ENCODE results near the gene CLUH.
A peak's percentile ranks its signal among the peaks of the same experiment; 100 is the strongest.

The CLUH gene

GRCh38 chr17:2721603-2722002, 10.0 kb upstream of the CLUH start:
- DNase-seq (ENCODE audit: low spot score), result no peak

DNA sequence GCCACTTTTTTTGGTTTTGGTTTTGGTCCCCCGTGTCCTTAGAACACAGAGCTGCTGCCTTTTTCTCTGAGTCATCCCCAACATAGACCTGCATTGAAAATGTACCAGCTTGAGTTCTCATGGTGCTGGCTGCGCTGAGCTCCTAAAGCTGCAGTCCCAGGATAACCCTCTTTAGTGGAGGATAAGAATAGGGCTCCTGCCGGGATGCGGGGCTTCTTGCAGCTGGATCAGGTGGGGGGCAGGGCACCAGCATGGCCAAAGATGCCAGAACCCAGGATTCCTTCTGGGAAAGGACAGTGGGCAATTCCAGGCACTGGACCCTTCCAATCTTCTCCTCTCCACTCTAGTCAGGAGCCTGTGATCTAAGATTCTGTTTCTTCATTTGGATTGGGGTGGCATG, 8.3 kb upstream of the CLUH start:
- no peak for DNase-seq (ENCODE audit: low spot score)

- peak; percentile 24 for DNase-seq (ENCODE audit: low spot score)
Measured at GRCh38 chr17:2718150-2718938, 6.8 kb upstream of the CLUH start.

- no peak for DNase-seq (ENCODE audit: low spot score)
Measured at GRCh38 chr17:2716649-2717048, 5.1 kb upstream of the CLUH start.

- DNase-seq (ENCODE audit: low spot score), result no peak
Measured at GRCh38 chr17:2713881-2714280, 2.3 kb upstream of the CLUH start.

- DNase-seq (ENCODE audit: low spot score), result no peak
Measured at GRCh38 chr17:2712300-2713043, 908 bp upstream of the CLUH start.

GRCh38 chr17:2710803-2711607, 559 bp downstream of the CLUH start:
- DNase-seq (ENCODE audit: low spot score), result peak; percentile 38

GRCh38 chr17:2710071-2710802, 1.3 kb downstream of the CLUH start:
- peak; percentile 60 for DNase-seq (ENCODE audit: low spot score)

DNA sequence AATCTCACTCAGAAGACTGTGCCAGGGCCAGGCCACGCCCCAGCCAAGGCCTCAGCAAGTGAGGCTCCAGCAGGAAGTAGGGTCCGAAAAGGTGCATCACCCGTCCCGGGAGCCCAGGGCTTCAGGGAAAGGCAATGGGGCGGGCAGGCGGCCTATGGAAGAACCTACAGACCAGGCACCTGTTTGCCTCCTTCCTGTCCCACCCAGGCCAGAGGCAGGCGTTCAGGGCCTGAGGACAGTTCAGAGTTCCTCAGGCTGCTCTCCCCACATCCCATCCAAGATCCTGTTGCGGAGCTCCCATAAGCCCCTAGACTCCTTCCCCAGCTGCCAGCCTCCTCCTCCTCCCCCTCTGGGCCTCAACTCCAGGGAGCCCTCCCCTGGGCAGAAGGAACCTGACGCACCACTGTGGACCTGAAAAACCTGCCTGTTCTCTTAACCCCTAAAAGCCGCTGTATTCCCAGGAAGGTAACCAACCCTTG, 2.3 kb downstream of the CLUH start:
- peak; percentile 30 for DNase-seq (ENCODE audit: low spot score)

GRCh38 chr17:2708585-2709182, 2.9 kb downstream of the CLUH start:
- no peak for DNase-seq (ENCODE audit: low spot score)

- DNase-seq (ENCODE audit: low spot score), result no peak
Measured at GRCh38 chr17:2707721-2708584, 3.6 kb downstream of the CLUH start.

DNA sequence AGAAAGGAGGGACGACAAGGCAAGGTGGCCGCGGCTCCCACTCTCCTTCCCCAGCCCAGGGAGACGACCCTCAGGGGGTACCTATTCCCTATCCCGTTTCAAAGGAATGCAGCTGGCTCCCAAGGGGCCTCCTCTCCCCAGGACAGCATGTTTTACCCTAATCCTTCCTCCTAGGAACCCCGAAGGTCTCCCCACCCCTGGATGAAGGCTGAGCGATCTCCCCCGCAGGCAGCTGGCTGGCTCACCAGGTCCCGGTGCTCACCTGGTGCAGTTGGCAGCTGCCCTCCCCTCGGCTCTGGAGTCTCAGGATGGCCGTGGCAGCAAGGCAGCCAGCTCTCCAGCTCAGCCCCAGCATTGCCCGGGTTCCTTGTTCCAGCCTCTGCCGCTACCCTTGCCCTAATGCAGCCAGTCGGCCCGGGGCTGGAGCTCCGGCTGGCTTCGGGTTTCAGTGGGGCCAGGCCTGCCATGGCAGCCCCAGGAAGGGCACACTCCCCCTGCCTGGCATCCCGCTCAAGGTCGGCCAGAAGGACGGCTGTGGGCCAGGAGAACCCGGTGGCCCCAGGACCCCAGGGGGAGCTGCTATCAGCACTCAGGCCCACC, 4.6 kb downstream of the CLUH start:
- no peak for DNase-seq (ENCODE audit: low spot score)

GRCh38 chr17:2705888-2706795, 5.4 kb downstream of the CLUH start:
- no peak for DNase-seq (ENCODE audit: low spot score)

GRCh38 chr17:2705263-2705662, 6.3 kb downstream of the CLUH start:
- DNase-seq (ENCODE audit: low spot score), result no peak

DNA sequence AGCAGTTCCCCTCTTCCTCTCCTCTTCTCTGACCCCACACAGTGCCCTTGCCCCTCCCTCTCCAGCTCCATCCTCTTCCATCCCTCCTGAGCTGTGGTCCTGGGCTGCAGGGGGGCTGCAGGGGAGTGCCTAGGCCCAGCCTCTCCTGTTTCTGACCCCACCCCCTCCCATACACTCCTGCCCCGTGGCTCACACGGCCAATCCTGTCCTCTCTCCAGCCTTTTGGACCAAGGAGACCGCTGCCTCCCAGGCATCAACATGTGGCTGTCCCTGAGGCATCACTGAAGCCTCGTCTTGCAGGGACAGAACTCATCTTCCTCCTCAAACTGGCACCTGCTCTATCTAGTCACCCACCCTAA, 6.7 kb downstream of the CLUH start:
- DNase-seq (ENCODE audit: low spot score), result no peak

DNA sequence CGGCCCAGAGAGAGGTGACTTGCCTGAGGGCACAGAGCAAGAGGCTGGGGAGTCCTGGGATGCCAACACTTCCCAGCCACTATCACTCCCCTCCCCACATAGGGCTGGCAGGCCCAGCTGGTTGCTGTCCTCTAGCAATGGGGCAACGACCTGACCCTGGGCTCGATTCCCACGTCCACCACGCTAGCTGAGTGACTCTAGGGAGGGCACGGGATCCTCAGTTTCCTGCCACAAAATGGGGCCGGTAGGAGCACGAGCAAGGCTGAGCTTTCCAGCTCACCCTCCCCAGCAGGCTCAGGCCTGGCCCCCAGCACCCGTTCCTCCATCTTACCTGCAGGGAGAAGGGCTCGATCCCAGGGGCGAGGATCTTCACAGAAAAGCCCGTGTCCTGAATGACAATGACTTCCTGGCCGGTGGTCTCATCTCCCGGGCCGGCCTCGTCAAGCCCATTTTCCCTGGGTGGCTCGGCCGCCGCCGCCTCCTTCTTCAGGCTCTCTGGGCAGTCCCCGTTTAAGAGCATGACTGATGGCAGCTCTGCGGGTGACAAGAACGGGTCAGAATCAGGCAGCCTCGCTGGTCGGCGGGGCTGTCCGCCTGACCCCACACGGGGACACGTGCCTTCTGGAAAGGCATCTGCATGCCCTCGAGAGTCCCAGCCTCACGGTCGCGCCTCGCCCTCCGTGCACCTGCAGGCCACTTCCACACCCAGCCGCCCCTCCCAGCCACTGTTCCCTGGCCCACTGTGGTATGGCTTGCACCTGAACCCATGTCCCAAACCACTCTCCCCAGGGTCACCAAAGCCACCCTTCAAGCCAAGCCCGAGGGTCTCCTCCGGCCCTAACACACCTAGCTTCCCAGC, 7.3 kb downstream of the CLUH start:
- DNase-seq (ENCODE audit: low spot score), result no peak

GRCh38 chr17:2703606-2704005, 8.0 kb downstream of the CLUH start:
- no peak for DNase-seq (ENCODE audit: low spot score)

DNA sequence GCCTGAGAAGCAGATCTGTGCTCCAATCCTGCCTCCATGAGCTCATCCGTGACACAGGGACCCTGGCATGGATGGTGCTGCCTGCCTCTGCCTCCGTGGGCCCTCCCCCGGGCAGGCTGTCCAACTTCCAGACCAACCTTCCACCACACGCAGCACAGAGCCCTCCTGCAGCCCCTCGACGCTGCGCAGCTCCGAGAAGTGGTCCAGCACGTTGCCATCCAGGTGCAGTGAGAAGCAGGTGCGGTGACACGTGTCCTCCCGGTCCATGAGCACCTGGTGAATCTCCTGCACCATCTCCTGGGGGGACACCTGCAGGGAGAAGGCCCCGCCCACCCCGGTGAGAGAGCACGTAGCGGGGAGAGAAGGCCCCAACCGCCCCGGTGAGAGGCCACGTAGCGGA, 8.4 kb downstream of the CLUH start:
- no peak for DNase-seq (ENCODE audit: low spot score)

Data from RKO (cell line).